Activated CD8-positive, alpha-beta memory T cell treated with anti-CD3 and anti-CD28 coated beads, Interleukin-2, amount 50 U/mL, for 4 hours (primary cell): ENCODE results near the gene PLBD1.

ENCODE experiments used
- DNase-seq: peaks from one replicate; pipeline ENCODE4 v3.0.0-alpha.2; 2020

PLBD1 gene

GRCh38 chr12:14567351-14568162 is at the start of gene PLBD1:
PLBD1 (minus strand) TSS chr12:14567883; CDS start chr12:14567696, 187 bp downstream.
- DNase-seq = no peak

- no peak for DNase-seq
Measured at GRCh38 chr12:14614704-14615121, 47.0 kb upstream of the PLBD1 start.

- DNase-seq = no peak
Measured at GRCh38 chr12:14613718-14614117, 46.0 kb upstream of the PLBD1 start.

GRCh38 chr12:14612898-14613445 is 45.3 kb upstream of the PLBD1 start:
- no peak for DNase-seq

GRCh38 chr12:14612250-14612649 is 44.6 kb upstream of the PLBD1 start:
- no peak for DNase-seq

GRCh38 chr12:14611640-14612203 is 44.0 kb upstream of the PLBD1 start:
- DNase-seq = no peak

GRCh38 chr12:14607568-14607967 is 39.9 kb upstream of the PLBD1 start:
- no peak for DNase-seq

- DNase-seq = no peak
Measured at GRCh38 chr12:14605401-14605989, 37.8 kb upstream of the PLBD1 start.

GRCh38 chr12:14601692-14602478 is 34.2 kb upstream of the PLBD1 start:
- no peak for DNase-seq

GRCh38 chr12:14597480-14597879 is 29.8 kb upstream of the PLBD1 start:
- no peak for DNase-seq

- no peak for DNase-seq
Measured at GRCh38 chr12:14591719-14592118, 24.0 kb upstream of the PLBD1 start.

- DNase-seq = no peak
Measured at GRCh38 chr12:14589169-14590004, 21.7 kb upstream of the PLBD1 start.

GRCh38 chr12:14588571-14588970 is 20.9 kb upstream of the PLBD1 start:
- DNase-seq = no peak

GRCh38 chr12:14578646-14579045 is 11.0 kb upstream of the PLBD1 start:
- no peak for DNase-seq

GRCh38 chr12:14577344-14577743 is 9.7 kb upstream of the PLBD1 start:
- no peak for DNase-seq

GRCh38 chr12:14576896-14577295 is 9.2 kb upstream of the PLBD1 start:
- DNase-seq = no peak

- DNase-seq = no peak
Measured at GRCh38 chr12:14575585-14575984, 7.9 kb upstream of the PLBD1 start.

- no peak for DNase-seq
Measured at GRCh38 chr12:14573118-14573517, 5.4 kb upstream of the PLBD1 start.

- no peak for DNase-seq
Measured at GRCh38 chr12:14572401-14572800, 4.7 kb upstream of the PLBD1 start.

GRCh38 chr12:14571779-14572178 is 4.1 kb upstream of the PLBD1 start:
- no peak for DNase-seq

GRCh38 chr12:14570231-14570630 is 2.5 kb upstream of the PLBD1 start:
- DNase-seq = no peak

GRCh38 chr12:14564336-14564959 is 3.2 kb downstream of the PLBD1 start:
- no peak for DNase-seq
